CD4-positive, alpha-beta memory T cell (primary cell): ENCODE data around the gene CPXM1. TPM values are rescaled to one million over a fixed set of nuclear protein-coding genes. Genes with fewer than 3 reads are reported as not detected.
A peak's percentile ranks its signal among the peaks of the same experiment; 100 is the strongest.
"Not testable (repeated sequence)": the region's sequence is repeated elsewhere in the genome, so short reads cannot be mapped to it uniquely, and the experiment has no call there.

Source experiments
- CTCF ChIA-PET: fragments of 350-600 bp; sonication (Branson Sonifier 250); formaldehyde crosslinking; loops from one replicate; lab custom pipeline; 2021; ENCODE audit warnings: inconsistent platforms; ENCODE audit not compliant: partially characterized antibody; lab: Charles Lee
- POLR2A ChIA-PET: fragments of 350-600 bp; sonication (Branson Sonifier 250); formaldehyde crosslinking; loops from one replicate; lab custom pipeline; 2021; ENCODE audit not compliant: partially characterized antibody; lab: Charles Lee
- DNase-seq, 5 donors: peaks; one replicate each; pipeline versions ENCODE4 v3.0.0 to v3.0.0-alpha.2; 2020 to 2022; ENCODE audit warnings: mixed read lengths in 1 of 5
- H3K27ac ChIP-seq: one replicate; pipeline ENCODE4 v1.7.0; 2013; ENCODE audit warnings: low read depth, low read length
- H3K27me3 ChIP-seq: 2 replicates; pipeline ENCODE4 v1.7.0; 2013; ENCODE audit warnings: mild to moderate bottlenecking, low read length, moderate library complexity; ENCODE audit not compliant: insufficient read depth
- H3K36me3 ChIP-seq: 2 replicates; pipeline ENCODE4 v1.7.0; 2013; ENCODE audit warnings: mild to moderate bottlenecking, low read length, moderate library complexity; ENCODE audit not compliant: insufficient read depth
- H3K4me1 ChIP-seq: 2 replicates; pipeline ENCODE4 v1.7.0; 2013; ENCODE audit warnings: mild to moderate bottlenecking, low read length, moderate library complexity; ENCODE audit not compliant: insufficient read depth
- H3K4me3 ChIP-seq, 2 donors: one replicate each; pipeline ENCODE4 v1.7.0; 2013; ENCODE audit warnings: low read length in 2 of 2, mild to moderate bottlenecking in 1 of 2
- H3K9me3 ChIP-seq, 2 donors: one replicate each; pipeline ENCODE4 v1.7.0; 2013; ENCODE audit warnings: low read length in 2 of 2, control low read depth in 1 of 2; ENCODE audit not compliant: control insufficient read depth in 1 of 2
- H3K27ac Mint-ChIP-seq, 7 donors: one replicate each; pipeline ENCODE4 v1.8.0; 2020 to 2021; ENCODE audit warnings: mixed read lengths in 7 of 7, mild to moderate bottlenecking in 6 of 7, inconsistent platforms in 3 of 7, moderate library complexity in 3 of 7
- H3K27me3 Mint-ChIP-seq, 2 donors: one replicate each; pipeline ENCODE4 v1.8.0; 2020 to 2021; ENCODE audit warnings: mixed read lengths in 2 of 2
- H3K36me3 Mint-ChIP-seq, 2 donors: one replicate each; pipeline ENCODE4 v1.8.0; 2020 to 2021; ENCODE audit warnings: mixed read lengths in 2 of 2, inconsistent platforms in 1 of 2, mild to moderate bottlenecking in 1 of 2
- H3K4me1 Mint-ChIP-seq, 4 donors: one replicate each; pipeline ENCODE4 v1.8.0; 2020 to 2021; ENCODE audit warnings: mixed read lengths in 4 of 4, mild to moderate bottlenecking in 1 of 4
- H3K4me3 Mint-ChIP-seq, 8 donors: one replicate each; pipeline ENCODE4 v1.8.0; 2020 to 2021; ENCODE audit warnings: mixed read lengths in 8 of 8, mild to moderate bottlenecking in 7 of 8, moderate library complexity in 6 of 8, inconsistent platforms in 3 of 8
- H3K9me3 Mint-ChIP-seq, 8 donors: one replicate each; pipeline ENCODE4 v1.8.0; 2020 to 2021; ENCODE audit warnings: mixed read lengths in 8 of 8, mild to moderate bottlenecking in 5 of 8, inconsistent platforms in 3 of 8, moderate library complexity in 1 of 8
- intact Hi-C: fragments of 100-400 bp; cut with micrococcal nuclease; formaldehyde crosslinking; loops from one replicate; pipeline ENCODE4 v1.15.1; 2023
- polyA plus RNA-seq, 2 donors: library from polyadenylated mRNA; unstranded; fragments of 300-500 nt; fragmentation: Illumina TruSeq; gene quantifications; one replicate each; pipeline ENCODE4 v1.2.3, GENCODE V29; 2021
- total RNA-seq, 2 experiments: library from RNA; stranded (reverse); gene quantifications; one replicate each; pipeline ENCODE4 v1.2.3, GENCODE V29; 2021

Gene CPXM1
- total and polyA plus RNA-seq, 4 experiments from 2014 or later: not detected

DNA sequence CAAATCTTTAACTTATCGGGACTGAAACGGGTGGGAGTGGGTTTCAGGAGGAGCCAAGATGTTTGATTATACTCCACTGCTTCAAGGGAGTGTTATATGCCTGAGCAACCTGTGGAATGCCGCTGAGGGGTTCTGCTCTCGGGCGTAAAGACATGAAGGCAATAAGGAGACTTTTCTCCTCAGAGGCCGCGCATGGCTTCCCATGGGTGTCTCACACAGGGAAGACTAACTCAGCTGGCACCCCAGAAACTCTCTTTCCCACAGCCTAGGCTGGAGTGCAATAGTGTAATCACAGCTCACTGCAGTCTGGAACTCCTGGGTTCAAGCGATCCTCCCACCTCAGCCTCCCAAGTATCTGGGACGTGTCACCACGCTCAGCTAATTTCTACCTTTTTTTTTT is 9.3 kb upstream of the CPXM1 start:
- ChIA-PET CTCF (no interaction called here), POLR2A (no interaction called here)
- Histone ChIP-seq H3K4me1 (no peaks in the 10 kb centered on the region), H3K9me3 (peaks cover 0 to 4% of the 10 kb centered on the region in 2 donors), H3K27ac (no peak overlapping the region), H3K4me3 (no peak overlapping the region), H3K27me3 (no peaks in the 10 kb centered on the region), H3K36me3 (no peaks in the 10 kb centered on the region)
- intact Hi-C loops: no loop called here
- Mint-ChIP-seq H3K27me3 (peaks cover 26 to 44% of the 10 kb centered on the region in 2 donors), H3K36me3 (peaks cover 0 to 3% of the 10 kb centered on the region in 2 donors), H3K4me3 (no peak overlapping the region), H3K27ac (no peak overlapping the region), H3K9me3 (peaks cover 0 to 17% (median 9%) of the 10 kb centered on the region in 8 donors), H3K4me1 (peaks cover 0 to 4% (median under 1%) of the 10 kb centered on the region in 4 donors)
- no peak for DNase-seq

DNA sequence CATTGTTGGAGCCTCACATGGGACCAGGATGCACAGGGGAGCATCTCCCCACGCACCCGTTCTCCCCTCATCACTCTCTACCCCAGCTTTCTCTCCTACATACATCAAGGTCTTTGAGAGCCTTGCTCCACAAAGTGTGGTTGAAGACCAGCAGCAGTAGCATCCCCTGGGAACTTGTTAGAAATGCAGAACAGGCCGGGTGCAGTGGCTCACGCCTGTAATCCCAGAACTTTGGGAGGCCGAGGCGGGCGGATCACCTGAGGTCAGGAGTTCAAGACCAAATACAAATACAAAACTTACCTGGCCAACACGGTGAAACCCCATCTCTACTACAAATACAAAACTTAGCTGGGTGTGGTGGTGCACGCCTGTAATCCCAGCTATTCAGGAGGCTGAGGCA is 7.5 kb upstream of the CPXM1 start:
- H3K4me1 Mint-ChIP-seq, H3K9me3 ChIP-seq, intact Hi-C loops, H3K27ac ChIP-seq, H3K36me3 Mint-ChIP-seq, H3K4me3 Mint-ChIP-seq, H3K36me3 ChIP-seq, H3K27me3 ChIP-seq, H3K27ac Mint-ChIP-seq, CTCF ChIA-PET, DNase-seq, H3K4me3 ChIP-seq, H3K4me1 ChIP-seq: not testable (repeated sequence)
- POLR2A ChIA-PET: interaction anchor here (0.6 kb wide), 1 partner anchor 14 kb away, joined by 3 read pairs; no protein-coding TSS in a partner anchor
- Mint-ChIP-seq H3K9me3 (peaks cover 0 to 17% (median 8%) of the 10 kb centered on the region in 8 donors), H3K27me3 (peaks cover 35 to 48% of the 10 kb centered on the region in 2 donors)

DNA sequence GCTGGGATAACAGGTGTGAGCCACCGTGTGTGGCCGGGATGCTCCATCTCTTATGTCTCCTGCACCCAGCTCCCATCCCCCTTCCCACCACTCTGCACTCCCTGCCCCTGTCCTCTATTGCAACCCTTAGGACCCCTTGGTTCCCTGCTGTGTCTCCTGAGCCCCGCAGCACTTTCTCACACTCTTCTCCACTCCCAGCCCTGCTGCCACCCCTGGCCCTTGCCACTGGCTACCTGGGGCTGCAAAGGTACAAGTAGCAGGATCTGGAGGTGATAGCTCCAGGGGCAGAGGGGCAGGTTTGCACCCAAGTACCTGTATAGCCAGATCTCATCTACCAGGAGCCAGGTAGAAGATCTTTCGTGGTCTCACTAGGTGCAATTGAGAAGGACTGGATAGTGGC is 6.6 kb upstream of the CPXM1 start:
- no peaks in the 10 kb centered on the region for H3K36me3 ChIP-seq
- no peaks in the 10 kb centered on the region for H3K4me1 ChIP-seq
- ChIA-PET POLR2A (no interaction called here), CTCF (no interaction called here)
- Mint-ChIP-seq H3K27me3 (peaks cover 36 to 49% of the 10 kb centered on the region in 2 donors), H3K9me3 (peaks cover 0 to 10% (median 2%) of the 10 kb centered on the region in 8 donors), H3K4me1 (peaks cover 0 to 9% (median 3%) of the 10 kb centered on the region in 4 donors), H3K4me3 (no peak overlapping the region), H3K36me3 (no peaks in the 10 kb centered on the region), H3K27ac (no peak overlapping the region)
- H3K27ac ChIP-seq: no peak overlapping the region
- H3K4me3 ChIP-seq: no peak overlapping the region
- no peak for DNase-seq
- H3K27me3 ChIP-seq: no peaks in the 10 kb centered on the region
- no peaks in the 10 kb centered on the region for H3K9me3 ChIP-seq
- intact Hi-C loops: no loop called here

DNA sequence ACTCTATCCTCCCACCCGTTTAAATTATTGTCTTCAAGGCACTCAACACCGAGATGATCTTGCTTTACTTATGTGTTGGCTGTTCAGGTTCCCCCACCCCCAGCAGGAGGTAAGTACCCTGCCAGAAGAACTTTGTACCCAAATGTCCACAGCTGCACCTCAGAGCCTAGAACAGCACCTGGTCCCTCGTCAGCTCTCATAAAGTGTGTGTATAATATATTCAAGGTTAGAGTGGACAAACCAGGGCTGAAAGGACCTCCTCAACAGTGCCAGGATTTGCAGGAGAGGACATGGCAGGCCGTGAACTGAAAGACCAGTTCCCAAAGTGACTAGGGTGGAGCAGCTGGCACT is 5.9 kb upstream of the CPXM1 start:
- peaks cover under 1% of the 10 kb centered on the region for H3K27me3 ChIP-seq
- no peak for DNase-seq
- intact Hi-C loops: no loop called here
- H3K4me3 ChIP-seq: no peak overlapping the region
- H3K27me3 Mint-ChIP-seq: peaks cover 35 to 51% of the 10 kb centered on the region in 2 donors
- ChIA-PET POLR2A (no interaction called here), CTCF (no interaction called here)
- H3K4me1 ChIP-seq: peaks cover 3% of the 10 kb centered on the region
- H3K27ac ChIP-seq: no peak overlapping the region
- no peaks in the 10 kb centered on the region for H3K36me3 ChIP-seq
- no peaks in the 10 kb centered on the region for H3K36me3 Mint-ChIP-seq
- no peak overlapping the region for H3K4me3 Mint-ChIP-seq
- H3K9me3 Mint-ChIP-seq: peaks cover 0 to 3% (median 0%) of the 10 kb centered on the region in 8 donors
- peaks cover 3 to 13% (median 5%) of the 10 kb centered on the region in 4 donors for H3K4me1 Mint-ChIP-seq
- no peak overlapping the region for H3K27ac Mint-ChIP-seq
- H3K9me3 ChIP-seq: no peaks in the 10 kb centered on the region

DNA sequence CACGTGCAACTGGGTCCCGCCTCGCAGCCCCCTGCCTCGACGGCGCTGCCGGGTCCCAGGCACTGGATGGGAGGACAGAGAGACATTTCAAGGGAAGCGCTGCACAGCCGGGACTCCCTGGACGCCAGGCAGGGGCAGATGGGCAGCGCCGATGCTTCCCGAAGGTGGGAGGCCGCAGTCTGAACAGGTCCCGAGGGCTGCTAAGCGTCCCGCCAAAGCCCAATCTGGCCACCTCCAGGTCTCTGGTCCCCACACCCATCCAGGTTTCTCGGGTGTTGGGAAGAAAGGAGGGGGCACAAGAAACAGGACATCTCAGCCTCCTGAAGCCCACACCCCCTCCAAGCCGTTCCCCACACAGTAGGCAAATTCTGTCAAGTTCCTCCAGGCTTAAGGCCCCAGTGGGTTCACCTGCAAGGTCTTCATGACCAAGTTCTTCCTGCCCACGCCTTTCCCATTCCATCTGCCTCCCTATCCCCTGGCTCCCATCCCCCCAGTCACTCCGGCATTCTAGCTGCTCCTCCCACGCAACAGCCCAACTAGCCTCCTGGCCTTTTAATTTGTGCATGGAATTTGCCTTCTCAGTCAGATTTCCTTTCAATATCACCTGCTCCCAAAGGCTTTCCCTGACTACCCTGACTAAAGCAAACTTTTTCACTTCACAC is 5.4 kb upstream of the CPXM1 start:
- H3K36me3 ChIP-seq: no peaks in the 10 kb centered on the region
- peaks cover 0 to 2% (median 0%) of the 10 kb centered on the region in 8 donors for H3K9me3 Mint-ChIP-seq
- peaks cover 8% of the 10 kb centered on the region for H3K4me1 ChIP-seq
- H3K36me3 Mint-ChIP-seq: no peaks in the 10 kb centered on the region
- no peaks in the 10 kb centered on the region for H3K9me3 ChIP-seq
- peaks cover 40 to 52% of the 10 kb centered on the region in 2 donors for H3K27me3 Mint-ChIP-seq
- no peak overlapping the region for H3K4me3 Mint-ChIP-seq
- POLR2A ChIA-PET: no interaction called here
- H3K27me3 ChIP-seq: peaks cover 5% of the 10 kb centered on the region
- H3K27ac Mint-ChIP-seq: no peak overlapping the region
- no peak for DNase-seq
- no peak overlapping the region for H3K27ac ChIP-seq
- CTCF ChIA-PET: no interaction called here
- H3K4me3 ChIP-seq: no peak overlapping the region
- peaks cover 7 to 18% (median 10%) of the 10 kb centered on the region in 4 donors for H3K4me1 Mint-ChIP-seq
- intact Hi-C loops: no loop called here

DNA sequence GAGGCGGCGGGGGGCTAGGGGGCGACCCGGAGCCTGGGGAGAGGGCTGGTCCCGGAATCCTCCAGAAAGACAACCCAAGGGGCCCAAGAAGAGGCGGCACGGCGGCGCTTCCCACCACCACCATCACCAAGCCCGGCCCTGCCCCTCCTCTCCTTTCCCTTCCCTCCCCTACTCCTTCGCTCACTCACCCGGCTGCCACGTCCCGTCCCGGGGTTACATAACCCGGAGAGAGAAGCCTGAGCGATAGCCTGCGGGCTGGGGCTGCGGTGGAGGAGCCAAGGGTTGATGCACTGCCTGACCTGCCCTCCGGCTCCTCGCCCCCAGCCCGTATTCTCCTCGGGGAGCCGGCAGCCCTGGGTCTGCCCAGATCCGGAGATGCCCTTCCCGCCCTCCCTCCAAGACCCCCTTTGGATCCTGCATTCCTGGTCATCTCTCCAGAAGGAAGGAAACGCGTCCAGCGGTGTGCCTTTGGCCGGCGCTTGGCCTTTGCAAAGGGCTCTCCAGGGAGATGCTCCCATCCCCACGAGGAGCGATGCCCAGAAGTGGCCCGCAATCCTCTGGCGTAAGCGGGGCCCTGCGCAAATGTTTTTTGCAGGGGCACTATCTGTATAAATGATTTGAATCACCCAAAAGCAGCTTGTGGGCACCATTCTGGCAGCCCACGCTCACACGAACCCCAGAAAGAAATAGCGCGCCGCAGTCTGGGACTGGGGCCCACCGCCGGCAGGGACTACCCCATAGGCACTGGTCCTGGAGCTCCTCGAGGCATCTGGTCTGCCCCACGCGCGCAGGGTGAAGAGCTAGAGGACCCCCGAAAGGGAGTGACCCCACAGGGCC is 4.6 kb upstream of the CPXM1 start:
- H3K9me3 Mint-ChIP-seq: peaks cover 0 to 2% (median 0%) of the 10 kb centered on the region in 8 donors
- H3K27me3 Mint-ChIP-seq: peaks cover 43 to 55% of the 10 kb centered on the region in 2 donors
- H3K4me1 ChIP-seq: peaks cover 12% of the 10 kb centered on the region
- H3K4me1 Mint-ChIP-seq: peaks cover 11 to 24% (median 14%) of the 10 kb centered on the region in 4 donors
- CTCF ChIA-PET: no interaction called here
- no peak overlapping the region for H3K4me3 ChIP-seq
- H3K36me3 Mint-ChIP-seq: no peaks in the 10 kb centered on the region
- no peak overlapping the region for H3K27ac ChIP-seq
- no peak overlapping the region for H3K27ac Mint-ChIP-seq
- POLR2A ChIA-PET: no interaction called here
- H3K27me3 ChIP-seq: peaks cover 7% of the 10 kb centered on the region
- intact Hi-C loops: no loop called here
- no peak for DNase-seq
- H3K9me3 ChIP-seq: no peaks in the 10 kb centered on the region
- no peak overlapping the region for H3K4me3 Mint-ChIP-seq
- no peaks in the 10 kb centered on the region for H3K36me3 ChIP-seq

DNA sequence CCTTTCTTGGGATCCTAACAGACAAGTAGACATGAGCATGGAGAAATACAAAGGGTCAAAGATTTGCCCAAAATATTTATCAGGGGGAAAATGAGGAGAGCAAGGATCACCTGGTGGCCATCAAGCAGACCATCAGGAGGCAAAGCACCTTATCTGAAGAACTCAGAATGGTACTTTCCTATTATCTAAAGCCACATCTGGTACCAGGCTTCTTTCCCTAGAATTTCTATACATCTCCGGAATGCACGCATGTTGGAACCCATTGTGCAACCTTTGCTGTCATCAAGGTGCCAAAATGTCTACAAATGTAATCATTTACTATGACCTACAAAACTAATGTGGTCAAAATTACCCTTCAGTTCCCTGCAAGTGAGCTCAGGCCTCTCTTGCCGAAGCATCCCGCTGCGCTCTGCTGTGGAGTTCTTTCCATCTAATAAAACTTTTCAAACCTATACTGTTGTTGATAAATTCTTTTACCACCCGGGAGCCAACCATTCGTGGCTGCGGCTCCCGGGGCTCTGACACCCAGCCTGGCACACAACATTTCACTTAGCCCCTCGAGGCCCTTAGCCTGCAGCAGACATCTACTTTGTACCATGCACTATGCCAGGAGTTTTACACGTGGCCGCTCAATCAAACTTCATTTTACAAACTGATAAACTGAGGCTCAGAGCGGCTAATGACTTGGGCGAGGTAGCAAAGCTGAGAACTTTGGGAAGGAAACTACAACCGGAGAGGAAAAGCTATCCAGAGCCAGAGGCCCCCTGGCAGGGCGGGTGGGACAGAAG is 3.8 kb upstream of the CPXM1 start:
- Histone ChIP-seq H3K9me3 (no peaks in the 10 kb centered on the region), H3K4me3 (no peak overlapping the region), H3K4me1 (peaks cover 20% of the 10 kb centered on the region), H3K27me3 (peaks cover 11% of the 10 kb centered on the region), H3K27ac (no peak overlapping the region), H3K36me3 (no peaks in the 10 kb centered on the region)
- POLR2A ChIA-PET: no interaction called here
- CTCF ChIA-PET: no interaction called here
- Mint-ChIP-seq H3K36me3 (no peaks in the 10 kb centered on the region), H3K27me3 (peaks cover 51 to 64% of the 10 kb centered on the region in 2 donors), H3K4me3 (no peak overlapping the region), H3K27ac (peak overlapping the region in 1 of 7 donors; percentile 41), H3K4me1 (peaks cover 18 to 32% (median 22%) of the 10 kb centered on the region in 4 donors), H3K9me3 (peaks cover 0 to 2% (median 0%) of the 10 kb centered on the region in 8 donors)
- intact Hi-C loops: no loop called here
- DNase-seq: no peak
